ENCODE results near the gene SYNE2.

The SYNE2 gene

DNA sequence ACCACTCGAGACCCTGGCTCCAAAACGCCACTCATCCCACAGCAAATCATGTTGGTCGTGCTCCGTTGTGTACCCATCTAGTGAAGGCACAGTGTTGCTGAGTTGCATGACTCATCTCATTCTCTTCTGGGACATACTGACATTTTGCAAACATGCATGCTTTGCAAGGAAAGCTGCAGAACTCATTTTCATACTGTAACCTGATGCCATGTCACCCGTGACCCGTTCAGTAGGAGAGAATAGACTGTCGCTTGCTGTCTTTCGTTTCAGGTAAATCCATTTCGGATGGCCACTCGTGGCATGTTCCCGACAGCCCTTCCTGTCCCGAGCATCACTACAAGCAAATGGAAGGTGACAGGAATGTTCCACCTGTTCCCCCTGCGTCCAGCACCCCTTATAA, 363.2 kb downstream of the SYNE2 start:
- Mint-ChIP-seq H3K9me3 (no peaks in the 10 kb centered on the region), H3K27ac (no peak overlapping the region), H3K4me3 (no peak overlapping the region), H3K4me1 (no peaks in the 10 kb centered on the region), H3K27me3 (no peaks in the 10 kb centered on the region), H3K36me3 (peaks cover 82% of the 10 kb centered on the region)
- DNase-seq = no peak
- CTCF ChIA-PET = no interaction called here

DNA sequence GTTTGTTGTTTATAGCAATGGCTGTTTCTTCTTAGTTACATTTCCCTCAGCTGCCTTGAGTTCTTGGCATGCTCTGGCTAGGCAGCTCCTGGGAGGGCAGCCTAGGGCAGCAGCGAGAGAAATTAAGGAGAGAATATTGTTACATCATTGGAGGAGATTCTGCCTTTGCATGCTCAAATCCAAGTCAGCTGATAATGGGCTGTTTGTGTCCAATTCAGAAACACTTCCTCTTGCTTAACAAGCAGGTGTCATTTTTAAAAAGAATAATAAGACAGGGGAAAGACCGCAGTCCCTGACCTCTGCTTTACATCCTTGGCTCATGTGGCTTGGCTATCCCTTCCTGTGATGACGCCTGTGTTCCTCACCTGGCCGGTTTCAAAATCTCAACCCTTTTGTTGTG, 364.5 kb downstream of the SYNE2 start:
- no peak for DNase-seq
- Mint-ChIP-seq H3K27me3 (no peaks in the 10 kb centered on the region), H3K9me3 (no peaks in the 10 kb centered on the region), H3K4me3 (no peak overlapping the region), H3K4me1 (no peaks in the 10 kb centered on the region), H3K36me3 (peaks cover 79% of the 10 kb centered on the region), H3K27ac (no peak overlapping the region)
- CTCF ChIA-PET = no interaction called here

DNA sequence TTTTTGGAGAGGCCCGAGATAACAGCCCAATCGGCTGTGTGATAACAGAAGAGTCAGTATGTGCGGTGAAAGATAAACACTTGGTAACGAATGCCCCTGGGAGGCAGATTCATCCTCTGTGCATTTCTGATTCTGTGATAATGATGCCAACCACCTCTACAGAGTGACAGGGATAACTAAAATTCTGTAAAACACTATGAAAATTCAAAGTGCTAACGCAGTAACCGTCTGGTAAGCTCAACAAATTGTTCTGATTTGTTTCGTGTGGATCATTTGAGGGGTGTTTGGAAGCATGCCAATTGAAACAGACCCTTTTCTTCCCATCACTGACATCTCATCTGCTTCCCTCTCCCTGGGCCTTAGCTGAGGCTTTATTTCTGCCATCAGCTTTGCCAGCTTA, 365.0 kb downstream of the SYNE2 start:
- CTCF ChIA-PET = interaction anchor here (1.7 kb wide), 1 partner anchor 77 kb away, joined by 6 read pairs; the partner anchor contains the start of gene ESR2
- Mint-ChIP-seq H3K27ac (no peak overlapping the region), H3K4me1 (no peaks in the 10 kb centered on the region), H3K4me3 (no peak overlapping the region), H3K36me3 (peaks cover 77% of the 10 kb centered on the region), H3K27me3 (no peaks in the 10 kb centered on the region), H3K9me3 (no peaks in the 10 kb centered on the region)
- no peak for DNase-seq

DNA sequence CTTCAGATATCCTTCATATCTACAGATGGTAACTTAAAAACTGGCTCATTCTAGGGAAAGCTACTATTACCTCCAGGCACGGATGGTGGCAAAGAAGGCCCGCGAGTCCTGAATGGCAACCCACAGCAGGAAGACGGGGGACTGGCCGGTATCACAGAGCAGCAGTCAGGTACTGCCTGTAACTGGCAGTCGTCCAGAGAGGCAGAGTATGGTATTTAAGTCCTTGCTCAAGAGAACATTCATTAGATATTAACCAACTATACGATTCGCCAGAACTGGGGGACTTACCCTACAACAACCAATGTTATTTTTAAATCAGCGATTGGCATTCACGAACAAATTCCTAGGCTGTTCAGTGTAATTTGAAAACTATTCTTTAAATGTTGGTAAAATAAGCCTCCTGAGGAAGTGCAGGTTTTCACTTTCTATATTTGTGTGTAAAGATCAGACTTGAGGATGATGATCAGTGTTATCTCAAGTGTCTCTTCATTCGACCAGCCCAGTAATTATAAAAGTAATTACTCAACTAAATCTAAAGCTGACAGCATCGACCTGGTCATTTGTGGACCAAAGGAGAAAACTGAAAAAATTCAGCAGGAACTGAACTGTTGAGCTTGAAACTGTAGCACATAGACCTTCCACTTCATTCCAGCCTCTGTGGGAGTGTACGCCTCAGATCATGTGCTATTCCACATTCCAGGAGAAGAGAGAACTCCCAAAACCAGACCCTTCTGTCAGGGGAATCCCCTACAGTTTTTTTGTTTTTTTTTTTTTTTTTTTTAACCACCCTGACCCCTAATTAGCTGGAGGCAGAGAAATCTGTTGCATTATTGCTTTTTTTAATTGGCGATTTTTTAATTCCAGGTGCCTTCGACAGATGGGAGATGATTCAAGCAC, 365.8 kb downstream of the SYNE2 start:
- DNase-seq = no peak
- Mint-ChIP-seq H3K27me3 (no peaks in the 10 kb centered on the region), H3K27ac (peak overlapping the region; percentile 3), H3K36me3 (peaks cover 76% of the 10 kb centered on the region), H3K4me1 (no peaks in the 10 kb centered on the region), H3K4me3 (no peak overlapping the region), H3K9me3 (no peaks in the 10 kb centered on the region)
- CTCF ChIA-PET = interaction anchor here (1.7 kb wide), 1 partner anchor 77 kb away, joined by 6 read pairs; the partner anchor contains the start of gene ESR2

DNA sequence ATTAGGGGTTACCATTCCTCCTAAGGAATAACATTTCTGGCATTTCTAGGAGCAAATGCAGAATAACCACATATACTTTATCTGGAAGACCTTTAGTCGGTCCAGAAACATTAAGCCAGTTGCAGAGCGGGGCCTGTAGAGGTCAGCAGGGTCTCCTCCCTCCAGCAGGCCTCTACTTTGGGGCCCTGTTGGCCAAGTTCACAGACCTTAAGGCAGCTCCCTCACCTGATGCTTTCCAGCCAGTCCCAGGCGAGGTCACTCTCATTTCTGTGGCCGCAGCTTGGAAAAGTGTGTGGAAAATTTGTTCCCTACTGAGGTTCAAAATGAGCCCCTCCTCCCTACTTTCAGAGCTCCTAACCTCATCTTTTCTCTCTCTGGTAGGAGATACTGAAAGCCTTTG, 367.3 kb downstream of the SYNE2 start:
- Mint-ChIP-seq H3K27me3 (no peaks in the 10 kb centered on the region), H3K4me1 (no peaks in the 10 kb centered on the region), H3K9me3 (no peaks in the 10 kb centered on the region), H3K4me3 (no peak overlapping the region), H3K27ac (no peak overlapping the region), H3K36me3 (peaks cover 78% of the 10 kb centered on the region)
- CTCF ChIA-PET = no interaction called here
- no peak for DNase-seq

DNA sequence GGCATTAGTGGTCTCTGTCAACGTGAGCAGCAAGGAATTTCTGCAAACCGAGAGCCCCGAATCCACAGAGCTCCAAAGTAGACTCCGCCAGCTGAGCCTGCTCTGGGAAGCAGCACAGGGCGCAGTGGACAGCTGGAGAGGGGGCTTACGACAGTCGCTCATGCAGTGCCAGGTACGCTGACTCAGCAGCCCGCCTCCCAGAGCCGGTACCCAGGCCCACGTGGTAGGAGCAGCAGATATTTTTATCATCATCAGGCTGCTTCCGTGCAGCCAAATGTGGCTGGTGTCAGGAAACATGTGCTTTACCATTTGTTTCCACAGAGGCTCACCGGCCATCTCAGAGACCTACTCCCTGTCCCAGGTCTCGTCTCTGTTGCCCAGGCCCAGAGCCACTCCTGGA, 367.7 kb downstream of the SYNE2 start:
- Mint-ChIP-seq H3K27me3 (no peaks in the 10 kb centered on the region), H3K36me3 (peaks cover 78% of the 10 kb centered on the region), H3K9me3 (no peaks in the 10 kb centered on the region), H3K4me3 (no peak overlapping the region), H3K27ac (no peak overlapping the region), H3K4me1 (no peaks in the 10 kb centered on the region)
- CTCF ChIA-PET = no interaction called here
- no peak for DNase-seq

DNA sequence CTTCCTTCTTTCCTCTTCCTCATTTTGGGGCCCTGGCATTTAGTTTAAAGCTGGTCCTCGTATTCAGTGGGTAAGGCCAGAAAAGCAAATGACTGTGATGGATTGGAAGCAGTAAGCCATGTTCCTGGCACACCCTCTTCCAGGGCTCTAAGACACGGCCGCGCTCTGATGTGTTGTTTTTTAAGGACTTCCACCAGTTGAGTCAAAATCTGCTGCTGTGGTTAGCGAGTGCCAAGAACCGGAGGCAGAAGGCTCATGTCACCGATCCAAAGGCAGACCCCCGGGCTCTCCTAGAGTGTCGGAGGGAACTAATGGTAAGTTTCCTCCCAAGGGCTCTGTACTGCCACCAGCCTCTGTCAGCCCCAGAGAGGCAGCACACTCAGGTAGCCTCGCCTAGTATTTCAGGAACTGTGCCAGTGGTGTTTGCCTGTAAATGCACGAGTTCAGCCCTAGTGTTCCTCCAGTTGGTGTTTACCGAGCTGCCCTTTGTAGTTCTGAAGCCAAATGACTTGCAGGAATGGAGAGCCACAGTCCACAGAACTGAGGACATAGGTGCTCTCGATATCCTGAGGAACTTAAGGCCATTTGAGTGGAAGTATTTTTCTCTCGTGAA, 368.7 kb downstream of the SYNE2 start:
- H3K4me3 Mint-ChIP-seq = no peak overlapping the region
- CTCF ChIA-PET = no interaction called here
- DNase-seq = no peak
- no peaks in the 10 kb centered on the region for H3K27me3 Mint-ChIP-seq
- no peak overlapping the region for H3K27ac Mint-ChIP-seq
- H3K9me3 Mint-ChIP-seq = no peaks in the 10 kb centered on the region
- peaks cover 72% of the 10 kb centered on the region for H3K36me3 Mint-ChIP-seq
- H3K4me1 Mint-ChIP-seq = no peaks in the 10 kb centered on the region

DNA sequence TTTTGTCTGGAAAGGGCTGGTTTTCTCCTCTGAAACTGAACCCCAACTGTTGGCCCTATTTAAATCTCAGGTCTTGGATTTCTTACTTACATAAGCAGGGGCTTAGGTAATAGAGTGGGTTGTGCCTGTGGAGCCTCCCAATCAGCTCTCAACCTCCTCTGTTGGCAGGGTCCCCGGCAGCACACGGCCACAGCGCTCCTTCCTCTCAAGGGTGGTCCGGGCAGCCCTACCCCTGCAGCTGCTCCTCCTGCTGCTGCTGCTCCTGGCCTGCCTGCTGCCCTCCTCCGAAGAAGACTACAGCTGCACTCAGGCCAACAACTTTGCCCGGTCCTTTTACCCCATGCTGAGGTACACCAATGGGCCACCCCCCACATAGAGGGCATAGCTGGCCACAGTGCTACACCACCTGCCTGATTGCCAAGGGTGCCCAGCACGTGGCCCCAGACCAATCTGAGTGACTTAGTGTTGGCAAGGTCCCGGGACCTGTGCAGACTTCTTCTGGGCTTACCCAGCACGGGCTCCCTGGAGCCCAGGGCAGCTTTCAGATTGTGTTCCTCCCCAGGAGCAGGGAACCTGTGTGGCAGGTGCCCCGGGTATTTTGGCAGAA, 372.4 kb downstream of the SYNE2 start:
- CTCF ChIA-PET = no interaction called here

DNA sequence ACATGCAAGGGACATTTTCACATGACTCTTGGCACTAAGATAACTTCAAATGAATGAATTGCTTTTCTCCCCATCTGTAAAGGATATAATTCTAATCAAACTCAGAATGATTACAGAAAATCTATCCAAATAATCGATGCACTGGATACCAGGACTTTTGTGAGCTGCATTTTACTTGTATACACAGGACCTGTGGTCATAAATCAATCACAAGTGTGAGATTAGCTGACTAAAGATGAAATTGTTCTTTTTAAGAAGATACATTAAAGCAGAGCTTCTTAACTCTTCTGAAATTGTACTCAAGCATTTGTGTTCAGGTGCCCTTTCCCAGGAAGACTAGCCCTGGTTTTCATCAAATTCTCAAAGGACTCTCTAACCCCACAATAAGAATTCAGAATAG, 375.1 kb downstream of the SYNE2 start:
- DNase-seq = no peak
- Mint-ChIP-seq H3K4me1 (no peaks in the 10 kb centered on the region), H3K4me3 (no peak overlapping the region), H3K27me3 (no peaks in the 10 kb centered on the region), H3K27ac (no peak overlapping the region), H3K9me3 (no peaks in the 10 kb centered on the region), H3K36me3 (peaks cover 49% of the 10 kb centered on the region)
- CTCF ChIA-PET = no interaction called here

More for the DNA sequence above, 372.4 kb downstream of the SYNE2 start:
- Mint-ChIP-seq H3K36me3 (peaks cover 61% of the 10 kb centered on the region), H3K9me3 (no peaks in the 10 kb centered on the region), H3K27me3 (no peaks in the 10 kb centered on the region), H3K4me1 (no peaks in the 10 kb centered on the region), H3K4me3 (no peak overlapping the region), H3K27ac (no peak overlapping the region)
- no peak for DNase-seq

DNA sequence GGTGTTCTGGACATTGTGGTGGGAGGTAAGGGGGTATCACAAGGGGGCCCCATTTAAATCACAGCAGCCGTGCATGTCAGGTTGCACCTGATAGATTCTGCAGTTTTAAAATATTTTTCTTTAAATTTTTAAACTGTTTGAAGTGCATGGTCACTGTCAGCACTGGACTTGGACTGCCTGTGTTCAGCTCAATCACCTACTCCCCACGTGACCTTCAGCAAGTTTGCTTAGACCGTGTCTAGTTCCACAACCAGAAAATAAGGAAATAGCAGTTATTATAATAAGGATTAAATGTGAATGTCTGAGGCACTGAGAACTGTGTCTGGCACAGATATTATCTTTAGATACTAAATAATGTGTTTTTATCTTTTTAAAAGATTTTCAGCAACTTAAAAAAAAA, 376.7 kb downstream of the SYNE2 start:
- H3K36me3 Mint-ChIP-seq = peaks cover 36% of the 10 kb centered on the region
- no peaks in the 10 kb centered on the region for H3K4me1 Mint-ChIP-seq
- DNase-seq = no peak
- H3K27me3 Mint-ChIP-seq = no peaks in the 10 kb centered on the region
- no peak overlapping the region for H3K27ac Mint-ChIP-seq
- H3K9me3 Mint-ChIP-seq = no peaks in the 10 kb centered on the region
- no peak overlapping the region for H3K4me3 Mint-ChIP-seq
- CTCF ChIA-PET = no interaction called here

DNA sequence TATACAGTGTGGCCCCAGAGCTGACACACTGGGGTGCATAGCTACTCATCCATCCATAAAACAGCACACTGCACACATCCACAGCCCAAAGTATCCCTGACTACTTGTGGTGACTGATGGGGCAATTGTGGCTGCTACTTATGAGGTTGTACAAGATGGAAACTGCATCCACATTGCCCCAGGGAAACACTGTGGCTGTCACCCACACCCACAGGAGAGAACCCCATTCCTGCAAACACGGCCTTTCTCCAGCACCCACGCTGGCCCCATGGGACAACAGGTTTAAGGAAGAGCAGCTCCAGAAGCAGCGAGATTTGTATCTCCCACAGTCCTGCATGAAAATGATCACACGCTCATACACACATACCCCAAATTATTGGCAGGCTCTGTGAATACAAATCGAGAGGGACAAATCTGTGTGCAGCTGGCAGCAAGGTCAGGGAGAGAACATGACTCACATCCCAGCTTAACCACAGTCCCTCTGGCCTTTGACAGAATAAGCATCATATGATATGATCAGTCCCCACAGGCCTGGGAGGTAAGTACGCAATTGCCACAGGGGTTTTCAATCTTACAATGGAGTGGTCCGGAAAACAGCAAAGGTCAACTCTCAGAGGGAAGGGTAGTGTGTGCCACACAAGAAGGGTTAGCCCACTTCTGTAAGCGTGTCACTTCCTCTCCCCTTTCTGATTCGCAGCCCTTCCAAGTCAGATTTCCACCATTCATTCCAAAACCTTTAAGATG, 379.5 kb downstream of the SYNE2 start:
- no peaks in the 10 kb centered on the region for H3K27me3 Mint-ChIP-seq
- H3K27ac Mint-ChIP-seq = no peak overlapping the region
- peaks cover 21% of the 10 kb centered on the region for H3K36me3 Mint-ChIP-seq
- no peaks in the 10 kb centered on the region for H3K9me3 Mint-ChIP-seq
- CTCF ChIA-PET = no interaction called here
- H3K4me1 Mint-ChIP-seq = no peaks in the 10 kb centered on the region
- no peak overlapping the region for H3K4me3 Mint-ChIP-seq
- DNase-seq = no peak

DNA sequence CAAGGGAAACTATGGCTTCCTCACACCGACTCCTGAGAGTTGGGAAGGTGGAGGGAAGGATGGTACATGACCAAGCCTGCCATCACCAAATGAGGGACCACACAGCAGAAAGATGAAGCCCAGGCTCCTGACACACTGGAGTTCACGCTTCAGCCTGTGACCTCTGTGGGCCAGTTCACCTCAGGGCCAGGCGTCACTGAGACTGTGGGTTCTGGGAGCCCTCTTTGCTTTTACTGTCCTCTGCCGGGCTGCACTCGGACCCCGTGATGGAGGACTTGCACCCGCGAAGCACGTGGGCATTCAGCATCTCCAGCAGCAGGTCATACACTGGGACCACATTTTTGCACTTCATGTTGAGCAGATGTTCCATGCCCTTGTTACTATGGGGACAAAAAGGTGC, 380.1 kb downstream of the SYNE2 start:
- no peaks in the 10 kb centered on the region for H3K9me3 Mint-ChIP-seq
- no peak for DNase-seq
- H3K27ac Mint-ChIP-seq = no peak overlapping the region
- H3K4me1 Mint-ChIP-seq = no peaks in the 10 kb centered on the region
- H3K36me3 Mint-ChIP-seq = peaks cover 14% of the 10 kb centered on the region
- H3K4me3 Mint-ChIP-seq = no peak overlapping the region
- peaks cover under 1% of the 10 kb centered on the region for H3K27me3 Mint-ChIP-seq
- CTCF ChIA-PET = no interaction called here

DNA sequence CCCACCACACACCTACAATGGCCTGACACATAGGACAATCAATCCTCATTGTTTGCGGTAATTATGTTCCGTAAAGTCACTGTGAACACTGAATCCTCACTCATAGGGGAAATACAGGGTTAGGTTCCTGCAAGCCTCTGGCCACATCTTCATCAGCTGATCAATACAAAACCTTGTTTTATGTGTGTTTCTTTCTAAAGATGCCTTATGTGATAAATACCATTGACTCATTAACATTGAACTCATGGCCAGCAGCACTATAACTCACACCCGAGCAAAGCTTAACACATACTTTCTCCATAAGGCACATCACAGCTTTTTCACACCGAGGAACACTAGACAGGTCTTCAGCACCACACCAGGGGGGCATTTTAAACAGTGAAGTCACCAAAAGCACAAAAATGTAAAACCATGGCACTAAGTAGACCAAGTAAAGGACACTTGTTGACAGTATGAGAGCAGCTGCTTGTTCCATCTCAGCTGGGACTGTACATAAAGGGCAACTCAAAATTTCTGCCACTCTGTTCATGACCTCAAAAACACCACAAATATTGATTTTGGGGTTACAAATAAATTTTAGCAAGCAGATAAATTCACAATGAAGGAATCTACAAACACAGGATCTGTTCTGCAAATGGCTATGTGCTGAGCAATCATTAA, 380.9 kb downstream of the SYNE2 start:
- CTCF ChIA-PET = no interaction called here
- H3K4me3 Mint-ChIP-seq = no peak overlapping the region
- H3K27ac Mint-ChIP-seq = no peak overlapping the region

More for the DNA sequence above, 380.9 kb downstream of the SYNE2 start:
- Mint-ChIP-seq H3K9me3 (no peaks in the 10 kb centered on the region), H3K4me1 (no peaks in the 10 kb centered on the region), H3K27me3 (peaks cover 8% of the 10 kb centered on the region), H3K36me3 (peaks cover 8% of the 10 kb centered on the region)
- no peak for DNase-seq

Measured in activated naive CD4-positive, alpha-beta T cell treated with anti-CD3 and anti-CD28 coated beads, Interleukin-2, amount 10 ng/mL, durations not matched to agents 7 days and 5 days (primary cell).